HG03108 (cell line): ENCODE results near the gene PDE7B.

Source experiments
- ATAC-seq: cut with Tn5 transposase; IDR thresholded peaks from one replicate; pipeline ENCODE4 v1.9.1; 2021; ENCODE audit warnings: moderate library complexity; ENCODE audit not compliant: unreplicated experiment

The PDE7B gene

DNA sequence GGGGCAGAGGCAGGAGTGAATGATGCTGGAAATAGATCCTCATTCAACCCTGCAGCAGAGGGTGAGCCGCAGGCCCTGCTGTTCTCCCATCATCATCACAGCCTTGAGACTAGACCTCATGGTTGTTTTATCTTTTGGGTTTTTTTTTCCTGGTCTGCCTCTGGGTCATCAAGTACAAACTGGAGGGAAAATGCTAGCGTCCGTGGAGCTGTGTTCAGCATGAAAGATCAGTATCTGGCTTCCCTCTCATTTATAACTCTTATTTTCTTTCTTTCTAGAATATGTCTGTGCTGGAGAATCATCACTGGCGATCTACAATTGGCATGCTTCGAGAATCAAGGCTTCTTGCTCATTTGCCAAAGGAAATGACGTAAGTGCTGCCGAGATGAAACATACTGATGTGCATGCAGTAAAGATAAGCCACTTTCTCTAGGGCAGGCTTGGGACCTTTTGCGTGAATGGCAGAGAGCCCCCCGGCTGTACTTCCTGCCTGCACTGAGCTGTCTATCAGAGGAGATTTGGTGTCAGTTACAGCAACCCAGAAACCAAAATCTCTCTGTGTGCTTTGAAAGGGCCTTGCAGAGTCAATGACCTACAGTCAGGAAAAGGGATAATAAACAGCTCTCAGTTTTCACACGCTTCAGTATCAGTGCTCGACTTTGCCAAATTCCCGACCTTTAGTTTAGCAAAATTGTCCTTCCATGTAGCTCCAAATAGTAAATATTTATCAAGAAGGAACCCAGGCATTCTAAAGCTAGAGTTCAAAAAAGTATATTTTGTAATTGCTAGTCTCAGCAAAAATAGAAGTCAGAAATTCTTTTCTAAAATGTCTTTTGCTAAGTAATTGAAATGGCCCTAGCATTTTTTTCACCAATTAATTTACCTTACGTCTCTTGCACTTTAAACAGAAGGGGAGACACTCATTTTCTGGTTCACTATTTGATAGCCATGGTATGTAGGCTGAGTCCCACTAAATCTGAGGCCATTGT is 322.3 kb downstream of the PDE7B start:
- no peak for ATAC-seq

DNA sequence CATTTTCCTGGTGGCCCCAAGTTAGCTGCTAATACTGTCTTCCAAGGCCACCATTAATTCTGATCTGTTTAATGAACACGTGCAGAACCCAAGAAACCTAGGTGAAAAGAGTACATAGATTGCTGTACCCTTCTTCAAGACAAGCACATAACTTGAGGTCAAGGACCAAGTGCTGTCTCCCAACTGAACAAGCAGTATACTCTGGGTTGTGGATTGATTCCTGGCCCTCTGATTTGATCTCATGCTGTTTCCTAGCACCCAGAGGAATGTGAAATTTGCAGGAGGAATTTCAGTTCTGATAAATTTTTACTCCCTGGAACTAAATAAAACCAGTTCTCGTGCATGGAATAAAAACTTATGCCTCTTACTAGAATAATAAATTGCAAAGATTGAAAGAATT is 323.0 kb downstream of the PDE7B start:
- no peak for ATAC-seq

DNA sequence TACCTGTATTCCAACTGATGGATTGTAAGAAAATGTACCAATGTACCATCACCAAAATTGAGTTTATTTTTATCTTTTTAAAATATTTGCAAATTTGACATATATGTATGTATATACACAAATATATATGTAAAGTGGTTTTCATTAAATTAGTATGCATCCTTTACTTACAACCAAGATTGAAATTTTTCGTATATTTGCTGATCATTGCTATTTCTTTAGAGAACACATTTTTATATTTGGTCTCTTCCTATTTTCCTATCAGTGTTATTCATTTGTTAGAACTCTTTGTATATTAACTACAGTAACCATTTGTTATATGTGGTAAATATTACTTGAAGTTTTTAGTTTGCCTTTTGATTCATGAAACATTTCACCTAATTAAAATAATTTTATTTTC is 324.4 kb downstream of the PDE7B start:
- ATAC-seq, result no peak

DNA sequence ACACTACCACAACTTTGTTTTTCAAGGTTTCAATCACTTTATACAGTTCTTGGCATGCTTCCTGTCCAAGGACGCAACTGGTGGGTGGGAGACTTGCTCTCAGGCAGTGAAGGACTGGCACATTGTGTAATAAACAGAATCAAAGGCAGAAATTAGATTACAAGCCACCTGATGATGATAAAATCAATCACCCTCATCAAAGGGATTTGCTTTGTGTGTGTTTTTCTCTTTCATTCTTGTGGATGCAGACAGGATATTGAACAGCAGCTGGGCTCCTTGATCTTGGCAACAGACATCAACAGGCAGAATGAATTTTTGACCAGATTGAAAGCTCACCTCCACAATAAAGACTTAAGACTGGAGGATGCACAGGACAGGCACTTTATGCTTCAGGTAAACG is 327.2 kb downstream of the PDE7B start:
- no peak for ATAC-seq

DNA sequence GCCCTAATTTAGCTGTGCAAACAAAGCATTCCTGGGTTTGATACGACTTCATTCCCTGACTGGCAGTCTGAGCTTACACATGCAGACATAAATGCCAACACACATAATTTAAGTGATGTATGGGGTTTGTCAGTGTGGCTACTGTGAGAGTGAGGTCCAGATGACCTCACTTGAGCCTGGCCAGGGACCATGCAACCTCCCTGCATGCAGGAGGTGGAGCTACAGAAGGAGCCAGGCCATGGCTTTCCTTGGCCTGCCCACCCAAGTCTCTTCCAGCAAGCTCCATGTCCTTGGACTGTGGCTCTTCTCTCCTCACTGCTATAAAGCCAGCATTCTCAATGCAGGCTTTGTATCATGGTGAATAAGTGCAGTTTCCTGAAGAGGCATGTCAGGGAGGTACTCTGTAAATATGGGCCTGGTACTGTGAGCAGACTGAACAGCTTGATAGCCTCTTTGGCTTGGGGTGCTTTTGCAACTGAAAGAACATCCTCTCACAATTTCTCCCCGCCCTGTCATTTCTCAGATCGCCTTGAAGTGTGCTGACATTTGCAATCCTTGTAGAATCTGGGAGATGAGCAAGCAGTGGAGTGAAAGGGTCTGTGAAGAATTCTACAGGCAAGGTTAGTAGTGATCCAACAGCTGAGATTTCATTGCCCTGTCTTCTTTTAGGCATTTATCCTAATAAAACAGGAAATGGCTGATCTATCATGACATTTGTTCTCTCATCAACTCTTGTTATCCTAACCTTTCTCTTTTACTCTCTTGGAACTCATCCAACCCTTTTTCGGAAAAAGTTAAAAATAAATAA is 329.4 kb downstream of the PDE7B start:
- ATAC-seq, result no peak

DNA sequence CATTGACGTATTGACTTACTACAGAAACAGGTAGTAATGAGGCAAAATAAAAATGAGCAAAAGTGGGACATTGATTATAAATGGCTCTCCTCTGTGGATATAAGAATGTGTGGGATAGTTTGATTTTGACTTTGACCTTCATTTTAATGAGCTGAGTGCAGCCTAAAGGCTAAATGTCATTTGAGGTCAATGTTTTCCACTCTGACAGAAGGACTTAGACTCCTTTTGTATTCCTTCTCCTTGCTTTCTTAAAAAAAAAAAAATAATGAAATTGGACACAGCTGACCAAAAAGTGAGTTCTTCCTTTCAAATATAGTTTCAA is 330.0 kb downstream of the PDE7B start:
- ATAC-seq, result no peak

DNA sequence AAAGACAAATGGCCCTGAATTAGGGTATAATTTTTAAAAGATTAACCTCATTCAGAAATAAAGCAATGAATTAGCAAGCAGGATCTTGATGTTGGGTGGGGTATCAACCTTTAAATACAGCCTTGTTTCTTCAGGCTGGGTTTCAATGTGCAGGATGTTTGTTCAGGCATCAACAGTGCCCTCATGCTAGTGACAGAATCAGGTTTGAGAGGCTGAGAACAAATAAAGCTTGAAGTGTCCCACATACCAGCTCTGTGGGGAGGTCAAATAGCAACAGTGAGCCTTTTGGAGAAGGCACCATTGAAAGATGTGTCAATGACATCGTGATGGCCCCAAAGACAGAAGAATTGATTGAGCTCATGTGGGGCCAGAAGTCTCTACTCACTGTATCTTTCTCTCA is 330.4 kb downstream of the PDE7B start:
- ATAC-seq, result no peak

DNA sequence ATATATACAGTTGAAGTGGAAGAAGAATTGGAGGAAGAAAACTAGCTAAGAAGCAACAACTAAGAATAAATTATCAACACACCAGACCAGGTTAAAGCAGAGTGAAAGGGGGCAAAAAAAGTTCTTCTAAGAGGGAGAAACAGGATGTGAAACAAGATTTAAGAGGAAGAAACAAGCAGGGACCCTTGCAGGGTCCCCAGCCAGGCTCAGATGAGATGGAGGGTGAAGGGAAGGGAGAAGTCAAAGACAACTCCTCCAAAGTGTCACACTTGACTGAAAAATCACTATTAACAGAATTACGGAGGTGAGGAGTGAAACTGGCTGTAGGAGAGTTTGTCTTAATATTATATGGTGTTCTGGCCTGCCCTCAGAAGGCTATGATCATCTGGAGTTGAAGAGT is 333.2 kb downstream of the PDE7B start:
- no peak for ATAC-seq

GRCh38 chr6:136186363-136186762 is 334.9 kb downstream of the PDE7B start:
- no peak for ATAC-seq

DNA sequence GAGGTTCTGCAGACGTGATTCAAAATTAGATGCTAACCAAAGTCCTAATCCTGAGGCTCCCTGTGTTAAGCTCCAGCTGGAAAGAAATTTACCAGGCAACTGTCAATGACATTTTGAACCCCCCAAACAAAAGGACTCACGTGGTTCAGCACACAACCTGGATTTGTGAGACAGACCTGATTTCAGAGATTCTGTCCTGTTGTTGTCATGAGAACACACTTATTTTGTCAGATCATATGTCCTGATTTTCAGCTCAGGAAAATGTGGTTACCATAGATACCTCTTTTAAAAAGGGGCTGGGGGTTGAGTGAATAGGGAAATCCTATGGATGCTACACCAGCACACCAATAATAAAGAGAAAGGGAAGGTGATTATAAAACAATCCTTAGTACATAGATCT is 337.0 kb downstream of the PDE7B start:
- no peak for ATAC-seq

DNA sequence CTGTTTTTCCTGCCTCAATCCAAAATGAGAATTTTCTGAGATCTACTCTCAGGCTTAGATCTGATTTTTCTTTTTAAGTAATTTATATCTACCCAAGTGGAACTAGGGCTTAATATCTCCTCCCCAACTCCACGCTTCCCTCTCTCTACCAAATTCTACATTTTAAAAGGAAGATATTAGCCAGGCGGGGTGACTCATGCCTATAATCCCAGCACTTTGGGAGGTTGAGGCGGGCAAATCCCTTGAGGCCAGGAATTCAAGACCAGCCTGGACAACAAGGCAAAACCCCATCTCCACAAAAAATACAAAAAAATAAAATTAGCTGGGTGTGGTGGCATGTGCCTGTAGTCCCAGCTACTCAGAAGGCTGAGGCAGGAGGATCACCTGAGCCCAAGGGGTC is 337.6 kb downstream of the PDE7B start:
- no peak for ATAC-seq

GRCh38 chr6:136191606-136192312 is 340.3 kb downstream of the PDE7B start:
- ATAC-seq, result no peak

DNA sequence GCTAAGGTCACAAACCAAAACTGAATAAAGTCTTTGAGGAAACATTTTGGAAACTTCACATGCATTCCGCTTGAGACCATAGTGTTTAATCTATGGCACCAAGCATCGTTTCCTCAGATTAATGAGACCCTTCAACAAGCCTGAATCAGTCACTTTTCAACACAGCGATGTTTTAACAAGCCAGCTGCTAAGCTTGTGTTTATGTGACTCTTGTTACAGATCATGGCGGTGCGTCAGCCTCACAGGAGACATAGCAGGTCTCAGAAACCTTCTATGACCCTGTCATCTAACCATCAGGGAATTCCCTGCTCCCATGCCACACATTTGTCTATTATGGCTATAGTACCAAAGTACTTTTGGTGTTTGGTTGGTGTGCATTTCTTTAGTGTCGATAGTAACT is 341.4 kb downstream of the PDE7B start:
- no peak for ATAC-seq

- ATAC-seq, result no peak
Measured at GRCh38 chr6:136201732-136202131, 350.2 kb downstream of the PDE7B start.

GRCh38 chr6:136208783-136209182 is 357.3 kb downstream of the PDE7B start:
- no peak for ATAC-seq

DNA sequence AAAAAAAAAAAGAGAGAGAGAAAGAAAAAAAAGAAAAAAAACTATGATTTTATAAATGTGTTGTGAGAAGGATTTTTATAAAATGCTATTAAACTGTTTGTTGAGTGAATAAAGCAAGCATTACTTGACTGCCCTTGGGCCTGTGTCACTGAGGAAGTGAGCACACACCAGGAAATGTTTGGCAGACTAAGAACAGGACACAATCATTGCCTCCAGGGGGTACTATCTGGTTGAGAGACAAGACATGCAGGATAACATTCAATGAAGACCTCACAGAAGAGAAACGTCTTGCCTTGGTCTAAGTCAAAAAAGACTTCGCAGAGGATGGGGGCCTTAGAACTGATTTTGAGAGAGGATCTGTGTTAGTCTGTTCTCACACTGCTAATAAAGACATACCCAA is 358.0 kb downstream of the PDE7B start:
- no peak for ATAC-seq

DNA sequence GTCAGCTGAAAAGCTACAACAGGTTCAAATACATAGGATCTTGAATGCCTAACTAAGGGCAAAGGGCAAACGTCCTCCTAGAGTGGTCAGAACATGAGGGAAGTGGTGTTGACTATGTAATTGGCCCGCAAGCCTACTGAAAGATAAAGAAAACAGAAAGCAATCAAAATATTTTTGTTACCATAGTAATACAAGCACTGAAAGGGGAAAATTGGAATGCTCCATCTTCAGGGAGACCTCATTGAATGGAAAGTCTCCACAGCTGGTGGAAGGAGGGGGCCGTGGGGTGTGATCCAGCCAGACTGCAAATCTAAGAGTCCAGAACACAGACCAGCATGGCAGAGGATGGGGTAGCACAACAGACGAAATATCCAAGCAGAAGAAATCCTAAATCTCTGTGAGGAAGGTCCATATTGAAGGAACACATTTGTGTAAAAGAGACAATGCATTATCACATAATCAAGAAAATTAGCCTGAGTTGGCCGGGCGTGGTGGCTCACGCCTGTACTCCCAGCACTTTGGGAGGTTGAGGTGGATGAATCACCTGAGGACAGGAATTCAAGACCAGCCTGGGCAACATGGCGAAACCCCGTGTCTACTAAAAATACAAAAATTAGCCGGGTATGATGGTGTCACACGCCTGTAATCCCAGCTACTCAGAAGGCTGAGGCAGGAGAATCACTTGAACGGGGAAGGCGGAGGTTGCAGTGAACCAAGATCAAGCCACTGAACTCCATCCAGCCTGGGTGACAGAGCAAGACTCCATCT is 359.1 kb downstream of the PDE7B start:
- ATAC-seq, result no peak

DNA sequence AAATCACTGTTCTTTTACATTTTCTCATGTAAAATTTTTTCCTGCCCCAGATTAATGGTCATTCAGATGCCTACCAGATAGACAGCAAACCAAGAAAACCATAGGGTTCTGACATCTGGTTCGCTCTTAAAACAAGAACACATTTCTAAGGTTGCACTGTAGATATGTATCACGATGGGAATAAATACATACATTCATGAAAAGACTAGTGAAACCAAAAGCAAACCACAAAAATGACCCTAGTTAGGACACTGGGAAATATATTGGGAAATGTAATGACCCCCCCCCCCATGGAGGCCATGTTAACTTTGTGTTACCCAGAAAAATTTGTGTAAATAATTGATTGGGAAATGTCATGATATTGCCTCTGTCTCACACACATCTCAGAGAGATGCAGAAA is 361.1 kb downstream of the PDE7B start:
- no peak for ATAC-seq

DNA sequence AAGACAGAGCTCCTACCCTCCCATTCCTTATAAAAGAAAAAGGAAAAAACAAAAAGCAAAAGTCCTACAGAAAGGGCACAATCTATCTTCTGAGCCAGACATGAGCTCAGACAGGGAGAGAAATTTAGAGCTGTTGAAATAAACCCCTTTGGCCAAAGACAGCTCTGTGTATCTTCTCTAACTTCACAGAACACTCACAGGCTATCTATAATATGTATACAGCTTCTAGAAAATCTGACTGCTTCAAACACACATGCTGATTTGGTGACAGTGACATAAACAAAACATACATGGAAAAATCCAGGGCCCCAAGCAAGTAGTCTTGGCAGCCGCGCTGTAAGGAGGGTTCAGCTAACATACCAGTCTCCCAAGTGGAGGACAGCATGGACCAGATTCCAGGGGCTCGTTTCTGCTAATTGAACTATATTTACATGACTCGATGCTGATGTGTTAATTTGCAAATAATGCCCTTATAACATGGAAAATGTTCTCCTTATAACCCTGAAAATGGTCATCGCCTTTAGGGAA is 361.6 kb downstream of the PDE7B start:
- ATAC-seq, result no peak

DNA sequence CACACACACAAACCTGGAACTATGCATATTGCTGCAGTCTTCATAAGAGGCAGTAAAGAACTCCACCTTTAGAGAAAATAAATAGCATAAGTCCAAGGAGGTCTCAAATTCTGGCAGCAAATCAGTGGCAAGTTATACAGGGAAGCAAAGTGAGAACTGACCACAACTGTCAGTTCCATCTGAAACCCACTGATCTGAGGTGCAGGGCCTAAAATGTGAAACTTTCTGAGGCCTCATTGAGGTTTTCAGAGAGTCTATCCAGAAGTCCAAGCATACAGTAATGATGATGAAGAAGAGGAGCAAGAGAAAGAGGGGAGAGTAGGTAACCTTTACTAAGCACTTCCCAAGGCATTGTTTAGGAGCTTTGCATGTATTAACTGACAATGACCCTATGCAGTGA is 362.4 kb downstream of the PDE7B start:
- ATAC-seq, result no peak
